HG03558 (cell line): ENCODE results near the gene USP2.

Source experiments
- ATAC-seq: cut with Tn5 transposase; IDR thresholded peaks from one replicate; pipeline ENCODE4 v1.9.1; 2021; ENCODE audit warnings: moderate number of reproducible peaks; ENCODE audit not compliant: unreplicated experiment; ENCODE audit errors: extremely low read depth

The USP2 gene

DNA sequence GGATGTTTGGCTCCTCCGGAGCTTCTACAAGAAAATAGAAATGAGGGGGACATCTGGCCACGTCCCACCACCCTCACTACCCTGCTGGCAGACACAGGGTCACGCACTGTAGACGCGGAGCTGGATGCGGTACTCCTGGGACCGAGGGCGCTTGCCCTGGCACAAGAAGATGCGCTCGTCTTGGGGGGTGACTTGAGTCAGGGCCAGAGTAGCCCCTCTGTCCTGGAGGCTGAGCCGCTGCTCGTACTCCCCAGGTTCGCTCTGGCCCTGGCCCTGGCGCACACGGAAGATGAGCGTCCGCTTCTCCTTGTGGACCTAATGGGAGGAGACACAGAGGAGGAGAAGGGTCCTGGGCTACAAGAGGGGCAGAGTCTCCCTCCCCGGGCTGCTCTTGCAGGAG lies 66.8 kb downstream of the USP2 start:
- ATAC-seq, result no peak

DNA sequence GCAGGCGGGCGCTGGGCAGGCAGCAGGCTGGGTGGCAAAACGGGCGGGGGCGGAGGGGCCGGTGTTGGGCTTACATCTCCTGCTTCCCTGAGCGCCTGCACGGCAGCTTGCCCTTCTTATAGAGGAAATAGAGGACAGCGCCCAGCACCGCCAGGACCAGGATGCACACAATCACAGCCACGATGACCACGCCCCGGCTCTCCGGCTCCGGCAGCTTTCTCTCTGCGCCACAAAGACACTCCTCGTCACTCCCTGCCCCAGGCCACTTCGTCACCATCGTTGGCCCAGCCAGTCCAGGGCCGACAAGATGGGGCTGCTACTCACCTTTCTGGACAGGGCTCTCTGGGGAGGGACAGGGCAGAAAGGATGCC lies 70.8 kb downstream of the USP2 start:
- no peak for ATAC-seq

DNA sequence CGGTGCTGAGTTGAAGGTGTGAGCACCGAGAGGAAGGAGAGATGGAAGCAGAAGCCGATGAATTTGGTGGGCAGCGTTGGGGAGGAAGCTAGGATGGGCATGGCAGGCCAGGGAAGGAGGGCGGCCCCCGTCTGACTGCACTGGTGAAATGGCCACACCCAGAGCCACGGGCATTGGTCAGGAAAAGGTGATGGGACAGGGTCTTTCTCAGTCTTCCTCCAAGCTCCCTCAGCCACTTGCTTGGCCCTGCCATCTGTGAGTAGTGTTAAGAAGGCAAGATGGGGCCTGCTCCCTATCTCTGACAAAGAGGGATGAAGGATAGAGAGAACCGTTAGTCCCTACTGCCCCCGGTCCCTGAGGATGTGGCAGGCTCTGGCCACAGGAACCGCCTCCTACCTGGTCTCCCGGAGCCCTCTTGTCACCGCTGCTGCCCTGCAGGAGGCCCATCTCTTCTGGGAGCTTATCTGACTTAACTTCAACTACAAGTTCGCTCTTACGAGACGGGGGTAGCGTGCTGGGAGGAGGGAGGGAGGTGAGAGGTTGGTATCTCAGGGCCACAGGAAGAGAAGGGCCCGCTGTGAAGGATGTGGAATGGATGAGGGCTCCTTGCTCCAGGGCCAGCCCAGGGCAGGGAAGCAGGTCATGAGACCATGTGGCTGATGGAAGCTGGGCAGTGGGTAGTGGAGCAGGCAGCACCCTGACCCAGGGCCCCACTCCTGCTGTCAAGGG lies 71.4 kb downstream of the USP2 start:
- ATAC-seq, result no peak

DNA sequence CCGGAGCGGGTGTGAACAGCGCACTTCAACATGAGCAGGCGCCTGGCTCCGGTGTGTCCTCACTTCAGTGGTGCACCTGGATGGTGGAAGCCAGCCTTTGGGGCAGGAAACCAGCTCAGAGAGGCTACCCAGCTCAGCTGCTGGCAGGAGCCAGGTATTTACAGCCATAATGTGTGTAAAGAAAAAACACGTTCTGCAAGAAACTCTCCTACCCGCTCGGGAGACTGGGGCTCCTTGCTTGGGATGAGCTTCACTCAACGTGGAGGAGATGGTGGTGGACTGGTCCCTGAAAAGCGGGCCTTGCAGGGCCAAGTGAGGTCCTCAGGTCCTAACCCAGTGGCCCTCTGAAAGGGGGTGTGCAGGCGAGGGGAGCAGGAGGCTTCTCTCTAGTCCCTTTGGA lies 72.1 kb downstream of the USP2 start:
- no peak for ATAC-seq

GRCh38 chr11:119307974-119308373 lies 73.5 kb downstream of the USP2 start:
- no peak for ATAC-seq

DNA sequence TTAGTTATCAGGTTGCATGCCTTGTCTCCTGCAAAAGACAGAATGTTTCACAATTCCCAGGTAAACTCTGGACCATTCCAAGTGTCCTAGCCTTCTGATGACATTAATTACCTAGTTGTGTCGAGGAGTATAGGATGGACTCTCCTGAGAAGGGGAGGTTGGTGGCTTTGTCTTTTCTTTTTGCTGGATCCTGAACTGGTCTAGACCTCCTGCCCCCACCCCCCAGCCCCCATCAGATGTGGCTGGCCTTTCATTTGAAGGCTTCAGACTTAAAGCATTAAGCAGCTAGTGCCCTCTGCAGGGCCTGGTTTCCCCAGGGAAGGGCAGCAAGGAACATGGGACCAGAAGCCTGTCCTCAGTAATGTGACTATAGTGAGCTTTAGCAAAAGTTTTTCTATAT lies 74.3 kb downstream of the USP2 start:
- ATAC-seq, result no peak

- ATAC-seq, result no peak
These were observed 75.1 kb downstream of the USP2 start for GRCh38 chr11:119306373-119306890.

- no peak for ATAC-seq
These were observed 75.7 kb downstream of the USP2 start for GRCh38 chr11:119305556-119306372.
